GM12865 (cell line): ENCODE results near the gene MITF.

Source experiments
- DNase-seq: peaks from one replicate; pipeline ENCODE4 v3.0.0; 2010; ENCODE audit warnings: low read depth
- H3K4me3 ChIP-seq: 2 replicates; pipeline ENCODE4 v1.5.1; 2011; ENCODE audit warnings: mild to moderate bottlenecking, low read depth, low read length, control low read depth
- CTCF ChIP-seq: IDR thresholded peaks from 2 replicates; pipeline ENCODE4 v1.5.1; 2011; ENCODE audit warnings: low read length, control low read depth, low read depth, inconsistent platforms; ENCODE audit not compliant: insufficient read depth; ENCODE audit errors: missing control alignments

The MITF gene

GRCh38 chr3:69997631-69998307 is 258.5 kb downstream of the MITF start:
- no peak overlapping the region for H3K4me3 ChIP-seq
- TF ChIP-seq CTCF, result no peak
- no peak for DNase-seq

- DNase-seq, result no peak
- TF ChIP-seq CTCF, result no peak
- H3K4me3 ChIP-seq, result no peak overlapping the region
Measured at GRCh38 chr3:69998759-69999139, 259.5 kb downstream of the MITF start.

DNA sequence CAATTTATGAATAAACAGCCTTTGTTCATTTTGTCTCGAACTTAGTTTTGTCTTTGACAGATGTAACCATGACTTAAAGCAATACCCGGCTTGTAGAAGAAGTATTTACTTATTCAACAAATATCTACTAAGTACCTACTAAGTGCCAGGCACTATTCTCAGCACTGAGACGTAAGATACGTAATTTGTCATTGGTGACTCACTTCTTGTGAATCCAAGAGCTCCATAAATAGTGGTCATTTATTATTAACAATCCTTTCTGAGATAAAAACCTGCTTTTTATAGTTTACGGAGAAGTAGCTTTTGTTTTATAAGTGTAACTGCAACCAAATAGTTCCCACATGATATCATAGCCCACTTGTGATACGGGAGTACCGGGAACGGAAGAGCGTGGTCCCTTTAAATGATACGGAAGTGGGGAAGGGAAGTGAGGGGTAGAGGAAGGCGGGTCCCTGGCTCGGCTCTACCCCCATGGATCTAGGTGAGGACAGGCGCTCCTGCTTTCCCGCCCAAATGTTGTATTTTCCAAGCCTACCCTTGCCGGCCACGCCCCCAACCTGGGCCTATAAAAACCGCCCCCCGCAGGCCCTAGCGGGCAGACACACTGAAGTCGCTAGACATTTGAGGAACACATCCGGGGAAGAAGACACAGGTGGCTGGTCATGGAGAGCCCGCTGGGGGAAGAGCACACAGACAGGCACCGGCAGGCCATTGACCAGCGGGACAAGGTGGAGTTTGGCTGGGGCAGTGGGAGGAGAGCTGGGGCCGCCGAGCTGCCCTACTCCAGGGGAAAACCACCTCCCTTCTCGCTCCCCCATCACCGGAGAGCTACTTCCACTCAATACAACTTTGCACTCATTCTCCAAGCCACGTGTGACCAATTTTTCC is 260.1 kb downstream of the MITF start, which contains the start of gene SAMMSON:
TSS of gene SAMMSON (plus strand) at position 594 of the 888 bp plus-strand sequence.
- DNase-seq, result no peak
- no peak for TF ChIP-seq CTCF
- H3K4me3 ChIP-seq, result no peak within 1 kb of the TSS

GRCh38 chr3:70000028-70000410 is 260.8 kb downstream of the MITF start:
- no peak for TF ChIP-seq CTCF
- no peak overlapping the region for H3K4me3 ChIP-seq
- no peak for DNase-seq

GRCh38 chr3:70000563-70001081 is 261.4 kb downstream of the MITF start:
- DNase-seq, result no peak
- no peak for TF ChIP-seq CTCF
- no peak overlapping the region for H3K4me3 ChIP-seq

DNA sequence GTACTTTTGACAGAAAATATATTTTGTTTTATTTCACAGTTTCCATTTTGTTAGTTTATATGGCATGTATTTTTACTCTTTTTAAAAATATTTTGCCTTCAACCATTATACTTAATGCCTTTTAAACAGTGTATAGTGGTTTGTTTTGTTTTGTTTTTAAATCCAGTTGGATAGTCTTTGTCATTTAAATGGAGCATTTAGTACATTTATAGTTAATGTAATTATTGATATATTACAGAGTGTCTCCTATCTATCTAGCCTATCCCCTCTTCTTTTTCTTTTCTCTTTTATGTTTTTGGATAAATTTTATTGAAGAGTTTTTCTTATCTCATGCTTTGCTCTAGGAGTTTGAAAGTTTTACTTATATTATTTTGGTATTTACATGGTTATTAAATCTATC is 263.9 kb downstream of the MITF start:
- no peak for DNase-seq
- H3K4me3 ChIP-seq, result no peak overlapping the region
- TF ChIP-seq CTCF, result no peak
